Measurements from ENCODE around the gene GADD45GIP1. TPM values are rescaled to one million over a fixed set of nuclear protein-coding genes. Genes with fewer than 3 reads are reported as not detected.

Gene GADD45GIP1
- polyA plus RNA-seq, 10 donors: 31.4 to 56.6 (median 38.7) TPM

DNA sequence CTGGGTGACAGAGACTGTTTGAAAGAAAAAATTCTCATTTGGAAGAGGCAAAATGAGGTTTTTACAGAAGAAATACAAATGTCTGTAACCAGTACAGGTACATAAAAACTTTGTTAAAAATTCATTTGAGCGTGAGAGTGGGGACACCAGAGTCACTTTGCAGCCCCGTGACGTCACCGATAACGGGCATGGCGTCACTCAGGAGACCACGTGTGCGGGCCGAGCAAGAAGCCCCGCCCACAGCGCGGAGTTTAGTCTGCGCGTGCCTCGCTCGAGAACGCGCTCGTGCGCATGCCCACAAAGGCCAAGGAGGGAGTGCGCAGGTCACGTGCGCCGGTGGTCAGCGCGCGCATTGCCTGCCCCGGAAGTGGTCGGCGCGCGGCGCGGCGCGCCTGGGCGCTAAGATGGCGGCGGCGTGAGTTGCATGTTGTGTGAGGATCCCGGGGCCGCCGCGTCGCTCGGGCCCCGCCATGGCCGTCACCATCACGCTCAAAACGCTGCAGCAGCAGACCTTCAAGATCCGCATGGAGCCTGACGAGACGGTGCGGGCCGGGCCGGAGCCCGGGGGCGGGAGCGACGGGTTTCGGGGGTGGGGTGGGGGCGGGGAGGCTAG, 11.4 kb downstream of the GADD45GIP1 start, which contains the start of gene RAD23A:
TSS of gene RAD23A (plus strand) at position 384 of the 613 bp plus-strand sequence. CDS start at position 471, 87 bp downstream.
- DNase-seq: peak; percentile 99 to 100 (median 99)

DNA sequence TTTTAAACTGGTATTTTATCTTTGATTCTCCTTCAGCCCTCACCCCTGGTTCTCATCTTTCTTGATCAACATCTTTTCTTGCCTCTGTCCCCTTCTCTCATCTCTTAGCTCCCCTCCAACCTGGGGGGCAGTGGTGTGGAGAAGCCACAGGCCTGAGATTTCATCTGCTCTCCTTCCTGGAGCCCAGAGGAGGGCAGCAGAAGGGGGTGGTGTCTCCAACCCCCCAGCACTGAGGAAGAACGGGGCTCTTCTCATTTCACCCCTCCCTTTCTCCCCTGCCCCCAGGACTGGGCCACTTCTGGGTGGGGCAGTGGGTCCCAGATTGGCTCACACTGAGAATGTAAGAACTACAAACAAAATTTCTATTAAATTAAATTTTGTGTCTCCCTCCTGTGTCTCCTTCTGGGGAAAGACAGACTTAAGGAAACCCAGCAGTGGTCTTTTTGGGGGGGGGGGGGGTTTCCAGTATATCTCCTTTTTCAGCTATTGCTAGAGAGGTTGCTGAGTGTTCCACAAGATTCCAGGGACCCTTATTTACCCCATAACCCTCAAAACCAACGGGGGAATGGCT, 12.8 kb downstream of the GADD45GIP1 start:
- DNase-seq: no peak

DNA sequence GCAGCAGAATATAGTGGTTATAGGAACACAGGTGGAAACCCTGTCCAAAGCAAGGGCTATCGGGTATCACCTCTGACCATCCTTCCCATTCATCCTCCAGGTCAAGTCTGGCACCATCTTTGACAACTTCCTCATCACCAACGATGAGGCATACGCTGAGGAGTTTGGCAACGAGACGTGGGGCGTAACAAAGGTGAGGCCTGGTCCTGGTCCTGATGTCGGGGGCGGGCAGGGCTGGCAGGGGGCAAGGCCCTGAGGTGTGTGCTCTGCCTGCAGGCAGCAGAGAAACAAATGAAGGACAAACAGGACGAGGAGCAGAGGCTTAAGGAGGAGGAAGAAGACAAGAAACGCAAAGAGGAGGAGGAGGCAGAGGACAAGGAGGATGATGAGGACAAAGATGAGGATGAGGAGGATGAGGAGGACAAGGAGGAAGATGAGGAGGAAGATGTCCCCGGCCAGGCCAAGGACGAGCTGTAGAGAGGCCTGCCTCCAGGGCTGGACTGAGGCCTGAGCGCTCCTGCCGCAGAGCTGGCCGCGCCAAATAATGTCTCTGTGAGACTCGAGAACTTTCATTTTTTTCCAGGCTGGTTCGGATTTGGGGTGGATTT, 13.5 kb downstream of the GADD45GIP1 start:
- no peak for DNase-seq

DNA sequence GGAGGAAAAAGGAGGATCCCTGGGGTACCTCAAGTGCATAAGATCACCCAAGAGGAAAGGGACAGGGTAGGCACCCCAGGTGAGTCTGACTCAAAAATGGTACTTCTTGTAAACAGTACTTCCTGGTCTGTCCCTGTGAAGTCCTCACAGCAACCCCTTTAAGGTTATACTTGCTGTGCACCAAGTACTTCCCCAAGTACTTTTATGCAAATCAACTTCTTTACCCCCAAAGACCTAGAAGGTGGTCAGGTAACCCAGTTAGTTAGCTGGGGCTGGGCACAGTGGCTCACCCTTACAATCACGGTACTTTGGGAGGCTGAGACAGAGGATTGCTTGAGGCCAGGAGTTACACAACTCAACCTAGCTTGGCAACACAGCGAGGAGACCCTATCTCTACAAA, 16.1 kb downstream of the GADD45GIP1 start:
- no peak for DNase-seq

DNA sequence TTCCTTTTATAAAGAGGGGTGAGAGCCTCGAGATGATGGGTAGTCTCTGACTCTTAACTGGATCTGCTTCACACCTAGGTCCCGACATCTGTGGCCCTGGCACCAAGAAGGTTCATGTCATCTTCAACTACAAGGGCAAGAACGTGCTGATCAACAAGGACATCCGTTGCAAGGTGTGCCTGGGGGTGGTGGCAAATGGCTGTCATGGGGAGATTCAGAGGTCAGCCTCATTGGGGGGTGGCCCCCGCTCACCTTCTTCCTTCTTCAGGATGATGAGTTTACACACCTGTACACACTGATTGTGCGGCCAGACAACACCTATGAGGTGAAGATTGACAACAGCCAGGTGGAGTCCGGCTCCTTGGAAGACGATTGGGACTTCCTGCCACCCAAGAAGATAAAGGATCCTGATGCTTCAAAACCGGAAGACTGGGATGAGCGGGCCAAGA, 17.0 kb downstream of the GADD45GIP1 start:
- no peak for DNase-seq

DNA sequence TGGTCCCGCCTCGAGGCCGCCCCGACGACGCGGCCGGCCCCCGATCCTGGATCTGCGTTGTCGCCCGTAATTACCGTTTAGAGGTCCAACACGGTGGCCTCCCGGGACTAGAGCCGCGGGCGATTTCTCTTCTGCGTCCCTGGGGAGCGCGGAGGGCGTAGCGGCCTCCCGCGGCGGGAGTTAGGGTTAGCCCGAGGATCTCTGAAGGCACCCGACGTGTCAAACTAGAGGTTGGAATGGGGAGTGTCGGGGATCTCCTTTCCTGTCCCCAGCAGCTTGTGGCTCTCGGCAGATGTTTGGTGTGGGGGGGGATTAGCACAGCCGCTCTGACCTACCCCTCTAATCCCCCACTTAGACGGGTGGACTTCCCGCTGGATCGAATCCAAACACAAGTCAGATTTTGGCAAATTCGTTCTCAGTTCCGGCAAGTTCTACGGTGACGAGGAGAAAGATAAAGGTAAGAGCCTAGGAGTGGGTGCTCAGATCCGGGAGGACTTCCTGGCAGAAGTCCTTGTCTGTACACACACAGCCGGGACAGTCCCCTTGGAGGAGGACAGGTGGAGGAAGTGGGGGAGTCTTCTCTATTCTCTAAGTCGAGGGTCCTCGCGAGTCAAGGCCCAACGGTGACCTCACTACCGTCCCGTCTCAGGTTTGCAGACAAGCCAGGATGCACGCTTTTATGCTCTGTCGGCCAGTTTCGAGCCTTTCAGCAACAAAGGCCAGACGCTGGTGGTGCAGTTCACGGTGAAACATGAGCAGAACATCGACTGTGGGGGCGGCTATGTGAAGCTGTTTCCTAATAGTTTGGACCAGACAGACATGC, 18.0 kb downstream of the GADD45GIP1 start:
- peak in 2 of 3 donors; percentile 33 to 61 for DNase-seq

DNA sequence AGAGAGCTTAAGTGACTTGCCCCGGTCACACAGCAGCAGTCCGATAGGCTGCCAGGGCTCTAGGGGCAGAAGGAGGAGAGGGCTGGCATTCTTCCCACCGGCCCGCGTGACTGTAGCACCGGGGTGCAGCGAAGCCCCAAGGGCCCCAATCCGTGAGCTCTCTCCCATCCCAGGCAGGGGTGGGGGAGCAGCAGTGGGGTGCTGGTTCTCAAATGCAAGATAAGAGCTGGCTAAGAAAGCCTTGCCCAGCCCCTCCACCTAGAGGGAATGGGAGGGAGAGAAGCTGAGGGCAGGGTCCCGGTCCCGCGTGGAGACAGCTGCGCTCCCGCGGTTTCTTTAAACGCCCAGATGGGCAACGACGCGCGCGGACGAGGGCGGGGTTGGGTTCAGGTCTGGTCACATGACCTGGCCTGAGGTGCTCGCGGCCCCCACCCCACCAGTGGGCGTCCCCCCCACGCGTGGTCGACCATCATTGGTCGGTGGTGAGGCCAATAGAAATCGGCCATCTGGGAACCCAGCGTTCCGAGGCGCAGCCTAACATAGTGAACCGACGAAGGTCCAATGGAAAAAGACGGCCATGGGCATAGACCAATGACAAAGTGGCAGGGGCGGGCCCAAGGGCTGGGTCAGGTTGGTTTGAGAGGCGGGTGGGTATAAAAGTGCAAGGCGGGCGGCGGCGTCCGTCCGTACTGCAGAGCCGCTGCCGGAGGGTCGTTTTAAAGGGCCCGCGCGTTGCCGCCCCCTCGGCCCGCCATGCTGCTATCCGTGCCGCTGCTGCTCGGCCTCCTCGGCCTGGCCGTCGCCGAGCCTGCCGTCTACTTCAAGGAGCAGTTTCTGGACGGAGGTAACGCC, 18.9 kb downstream of the GADD45GIP1 start, which contains the start of gene CALR:
TSS of gene CALR (plus strand) at position 683 of the 852 bp plus-strand sequence. CDS start at position 754, 71 bp downstream.
- DNase-seq: peak; percentile 99 to 100 (median 100)

DNA sequence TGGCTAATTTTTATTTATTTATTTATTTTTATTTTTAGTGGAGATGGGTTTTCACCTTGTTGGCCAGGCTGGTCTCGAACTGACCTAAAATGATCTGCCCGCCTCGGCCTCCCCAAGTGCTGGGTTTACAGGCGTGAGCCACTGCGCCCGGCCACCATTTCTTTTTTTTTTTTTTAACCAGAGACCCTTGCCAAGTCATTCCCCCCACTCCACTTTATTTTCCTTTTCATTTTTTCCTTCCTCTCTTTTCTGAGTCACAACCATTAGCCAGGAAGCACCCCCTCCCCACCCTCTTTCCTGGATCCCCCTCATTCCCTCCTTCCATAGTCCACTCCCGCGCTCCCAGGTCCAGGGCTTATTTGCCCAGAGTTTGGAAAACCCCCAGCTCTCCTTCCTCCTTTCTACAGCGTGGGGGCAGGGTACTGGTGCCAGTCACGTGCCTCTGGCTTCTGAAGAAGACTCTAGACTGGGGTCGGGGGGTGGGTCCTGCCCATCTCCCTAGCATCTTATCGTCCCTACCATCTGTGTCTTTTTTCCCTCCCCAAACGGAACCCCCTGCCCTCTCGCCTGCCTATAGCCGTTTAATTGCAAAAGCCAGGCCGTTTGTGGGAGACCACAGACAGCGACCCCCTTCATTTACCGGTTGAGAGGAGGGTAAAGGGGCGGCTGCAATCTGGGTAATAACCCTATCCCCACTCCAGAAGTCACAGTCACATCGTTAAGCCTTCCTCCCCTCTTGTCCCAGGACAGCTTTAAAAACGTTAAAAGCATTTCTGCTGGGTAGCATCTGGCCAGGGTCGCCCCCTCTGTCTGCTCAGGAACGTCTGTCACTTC, 19.7 kb downstream of the GADD45GIP1 start:
- peak in 1 of 3 donors; percentile 45 for DNase-seq

DNA sequence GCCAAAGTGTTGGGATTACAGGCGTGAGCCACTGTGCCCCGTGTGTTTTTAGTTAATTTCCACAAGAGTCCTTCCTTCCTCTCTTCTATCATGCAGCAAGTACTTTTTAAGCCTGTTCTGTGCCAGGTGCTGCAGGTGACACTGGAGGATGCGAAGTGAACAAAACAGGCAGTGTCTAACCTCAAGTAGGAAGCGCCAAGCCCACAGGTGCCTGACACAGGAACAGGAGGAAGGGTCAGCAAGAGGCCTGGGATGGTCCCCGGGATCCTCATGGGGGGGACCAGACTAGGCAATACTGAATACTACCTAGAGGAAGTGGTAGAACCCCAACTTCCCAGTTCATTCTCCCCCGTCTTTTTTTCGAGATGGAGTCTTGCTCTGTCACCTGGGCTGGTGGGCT, 20.4 kb downstream of the GADD45GIP1 start:
- no peak for DNase-seq

DNA sequence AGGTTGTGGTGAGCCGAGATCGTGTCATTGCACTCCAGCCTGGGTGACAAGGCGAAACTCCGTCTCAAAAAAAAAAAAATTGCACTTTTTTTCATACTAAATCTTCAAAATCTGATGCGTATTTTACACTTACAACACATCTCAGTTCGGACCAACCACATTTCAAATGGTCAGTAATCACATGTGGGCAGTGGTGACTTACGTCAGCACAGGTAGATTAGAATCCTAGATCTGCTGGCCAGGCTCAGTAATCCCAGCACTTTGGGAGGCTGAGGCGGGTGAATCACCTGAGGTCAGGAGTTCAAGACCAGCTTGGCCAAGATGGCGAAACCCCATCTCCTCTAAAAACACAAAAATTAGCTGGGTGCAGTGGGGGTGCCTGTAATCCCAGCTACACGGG, 22.0 kb downstream of the GADD45GIP1 start:
- DNase-seq: no peak

DNA sequence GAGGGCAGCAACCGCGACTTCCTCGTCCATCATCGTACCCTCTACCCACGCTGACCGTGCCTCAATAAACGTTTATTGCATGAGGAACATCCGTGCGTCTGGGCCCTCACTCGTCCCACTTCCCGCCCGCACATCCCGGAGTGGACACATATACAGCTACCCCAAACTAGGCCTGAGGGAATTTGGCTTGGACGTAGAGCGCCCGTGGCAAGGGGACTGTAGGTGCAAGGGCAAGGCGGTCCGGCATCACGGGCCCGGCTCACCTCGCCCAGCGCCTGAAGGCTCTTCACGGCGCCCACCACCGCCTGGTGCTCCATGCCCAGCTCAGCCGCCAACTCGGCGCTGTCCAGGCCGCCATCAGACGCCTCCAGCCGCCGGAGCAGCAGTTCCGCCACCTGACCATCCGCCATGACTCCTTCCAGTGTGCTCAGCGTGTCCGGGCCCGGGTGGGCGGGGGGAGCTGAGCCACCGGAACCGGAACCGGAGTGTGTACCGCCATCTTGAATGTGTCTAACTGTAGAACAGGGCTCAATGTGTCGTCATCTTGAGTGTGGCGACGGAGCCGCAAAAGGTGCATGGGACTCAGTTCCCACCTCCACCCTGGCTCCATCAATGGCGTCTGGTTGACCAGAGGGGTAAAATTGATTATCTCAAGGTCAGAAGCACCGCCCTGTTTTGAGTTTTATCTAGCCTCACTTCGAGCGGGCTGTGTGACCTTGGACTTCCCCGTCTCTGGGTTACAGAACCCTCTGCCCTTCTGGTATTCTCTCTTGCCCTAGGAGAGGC, 23.5 kb downstream of the GADD45GIP1 start, which contains the start of gene FARSA:
TSS of gene FARSA (minus strand) at position 425 of the 786 bp plus-strand sequence. CDS start at position 410, 15 bp downstream.
- peak; percentile 91 to 96 (median 93) for DNase-seq

DNA sequence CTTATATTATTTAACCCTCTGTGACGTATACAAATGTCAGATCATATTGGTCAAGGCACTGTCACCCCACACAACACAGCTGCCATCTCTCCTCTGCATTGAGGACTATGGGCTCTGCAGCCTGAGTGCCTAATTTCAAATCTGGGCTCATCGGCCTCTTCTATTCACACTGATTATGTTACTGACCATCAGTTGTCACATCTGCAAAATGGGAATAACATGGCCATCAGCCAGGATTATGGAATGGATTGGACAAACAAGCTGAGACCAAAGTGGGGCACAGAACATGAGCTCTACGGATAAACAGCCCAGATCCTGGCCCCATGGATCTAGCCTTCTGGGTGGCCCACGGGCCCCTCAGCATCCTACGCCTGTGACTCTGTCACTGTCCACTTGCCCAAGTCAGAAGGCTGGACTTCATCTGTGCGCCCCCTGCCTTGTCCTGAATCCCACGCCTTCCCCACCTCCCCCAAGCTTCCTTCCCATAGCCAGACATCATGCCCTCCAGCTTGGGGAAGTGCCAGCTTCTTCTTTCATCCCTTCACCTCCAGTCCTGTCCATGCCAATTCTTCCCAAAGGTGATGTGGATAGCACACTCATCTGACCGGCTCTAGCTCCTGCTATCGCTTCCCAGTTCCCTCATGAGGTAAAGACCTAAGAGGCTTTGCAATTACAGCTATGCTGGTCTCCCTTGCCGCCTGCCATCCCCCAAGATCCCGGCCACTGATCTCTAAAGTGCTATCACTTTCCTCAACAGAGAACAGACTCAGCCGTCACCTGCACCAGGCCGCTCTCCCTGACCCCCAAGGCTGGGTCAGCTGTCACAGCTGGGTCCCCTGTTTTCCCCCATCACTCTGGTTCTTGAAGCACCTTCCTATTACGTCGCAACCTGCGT, 24.4 kb downstream of the GADD45GIP1 start:
- DNase-seq: no peak

DNA sequence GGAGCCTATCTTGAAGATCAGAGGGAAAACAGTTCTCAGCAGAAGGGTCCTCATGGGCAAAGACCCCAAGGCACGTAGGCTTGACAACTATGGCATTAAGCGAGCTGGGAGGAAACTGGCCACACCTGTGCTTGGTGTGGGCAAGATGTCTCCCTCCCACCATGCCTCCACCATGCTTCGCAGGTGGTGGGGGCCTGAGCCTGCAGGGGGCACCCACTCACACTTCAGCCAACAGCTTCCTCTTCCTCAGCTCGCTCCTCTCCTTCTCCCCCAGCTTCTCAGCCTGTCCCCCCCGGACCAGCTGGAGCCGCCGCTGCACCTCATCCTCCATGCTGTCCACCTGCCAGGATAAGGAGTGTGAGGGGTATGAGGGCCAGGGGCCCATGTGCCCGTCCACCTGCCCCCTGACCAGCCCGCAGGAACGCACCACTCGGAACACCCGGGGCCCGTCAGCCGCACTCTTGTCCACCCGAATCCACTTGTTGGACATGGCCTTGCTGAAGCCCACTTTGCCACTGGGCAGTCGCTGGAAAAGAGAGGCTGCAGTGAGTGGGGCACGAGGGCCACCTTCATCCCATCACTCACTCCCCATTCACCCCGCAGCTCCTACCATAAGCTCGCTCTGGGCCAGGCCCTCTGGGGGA, 26.9 kb downstream of the GADD45GIP1 start:
- DNase-seq: no peak

DNA sequence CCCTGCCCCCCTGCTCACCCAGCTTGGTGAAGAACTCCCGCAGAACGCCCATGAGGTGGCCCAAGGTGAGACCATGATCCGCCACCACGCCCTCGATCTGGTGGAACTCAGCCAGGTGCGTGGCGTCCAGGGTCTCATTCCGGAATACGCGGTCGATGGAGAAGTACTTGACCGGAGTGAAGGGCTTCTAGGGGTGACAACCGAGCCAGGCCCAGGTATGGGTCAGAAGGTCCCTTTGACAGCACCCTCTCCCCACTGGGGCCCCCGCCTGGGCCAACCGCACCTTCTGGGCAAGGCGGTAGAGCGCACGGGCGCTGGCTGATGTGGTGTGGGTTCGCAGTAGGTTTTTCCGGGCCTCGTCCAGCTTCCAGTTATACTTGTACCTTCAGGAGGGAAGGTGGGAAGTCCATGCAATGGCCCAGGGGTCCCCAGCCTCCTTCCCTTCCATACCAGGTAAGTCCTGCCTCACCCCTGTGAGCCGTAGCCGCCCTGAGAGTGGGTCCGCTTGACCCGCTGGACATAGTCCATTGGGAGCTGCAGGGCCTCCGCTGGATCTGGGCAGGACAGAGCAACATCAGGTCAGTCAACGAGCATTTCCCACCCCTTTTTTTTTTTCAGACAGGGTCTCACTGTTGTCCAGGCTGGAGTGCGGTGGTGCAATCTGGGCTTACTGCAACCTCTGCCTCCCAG, 32.3 kb downstream of the GADD45GIP1 start:
- DNase-seq: no peak

DNA sequence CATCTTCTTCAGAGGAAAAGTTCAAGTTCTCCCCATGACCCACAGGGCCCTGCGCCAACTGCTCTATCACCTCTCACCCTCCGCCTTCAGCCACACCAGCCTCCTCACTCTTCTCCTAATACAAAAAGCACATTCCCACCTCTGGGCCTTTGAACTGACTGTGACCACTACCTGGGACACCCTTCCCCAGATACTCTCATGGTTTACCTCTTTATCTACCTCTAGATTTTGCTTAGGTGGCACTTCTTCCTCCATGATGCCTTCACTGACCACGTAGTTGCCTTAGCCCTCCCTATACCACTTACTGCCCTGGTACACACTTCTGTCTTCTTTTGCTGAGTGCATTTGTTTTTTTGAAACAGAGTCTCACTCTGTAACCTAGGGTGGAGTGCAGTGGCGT, 34.1 kb downstream of the GADD45GIP1 start:
- DNase-seq: no peak

DNA sequence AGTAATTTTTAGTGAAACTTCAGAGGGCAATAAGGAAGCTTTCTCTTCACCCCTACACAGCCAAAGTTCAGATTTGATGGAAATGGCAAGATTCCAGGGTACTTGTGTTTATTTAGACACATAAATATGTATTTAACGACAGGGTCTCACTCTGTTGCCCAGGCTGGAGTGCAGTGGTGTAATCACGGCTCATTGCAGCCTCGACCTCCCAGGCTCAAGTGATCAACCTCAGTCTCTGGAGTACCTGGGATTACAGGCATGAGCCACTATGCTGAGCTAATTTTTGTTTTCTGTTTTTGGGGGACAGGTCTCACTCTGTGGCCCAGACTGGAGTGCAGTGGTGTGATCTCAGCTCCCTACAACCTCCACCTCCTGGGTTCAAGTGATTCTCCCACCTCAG, 36.0 kb downstream of the GADD45GIP1 start:
- no peak for DNase-seq

DNA sequence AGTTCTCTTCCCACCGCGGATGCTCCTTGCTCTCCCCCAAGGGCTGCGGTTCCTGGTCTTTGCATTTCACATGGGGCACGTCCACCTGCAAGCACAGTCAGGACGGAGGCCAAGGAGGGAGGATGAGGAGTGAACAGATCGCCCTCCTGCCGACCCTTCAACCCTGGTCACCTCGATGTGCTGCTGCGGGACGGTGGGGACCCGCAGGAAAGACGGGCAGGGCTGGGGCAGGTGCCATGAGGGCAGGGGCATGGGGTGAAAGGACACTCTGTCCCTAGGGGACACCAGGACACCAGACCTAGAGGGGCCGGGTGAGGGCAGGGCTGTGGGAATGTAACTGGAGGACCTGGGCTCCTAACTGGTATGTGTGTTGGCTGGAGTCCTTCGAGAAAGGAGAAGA, 38.8 kb downstream of the GADD45GIP1 start:
- DNase-seq: peak in 1 of 3 donors; percentile 22
